Measurements from ENCODE around the gene CCL15.
"Not testable (repeated sequence)": the region's sequence is repeated elsewhere in the genome, so short reads cannot be mapped to it uniquely, and the experiment has no call there.

Gene CCL15

DNA sequence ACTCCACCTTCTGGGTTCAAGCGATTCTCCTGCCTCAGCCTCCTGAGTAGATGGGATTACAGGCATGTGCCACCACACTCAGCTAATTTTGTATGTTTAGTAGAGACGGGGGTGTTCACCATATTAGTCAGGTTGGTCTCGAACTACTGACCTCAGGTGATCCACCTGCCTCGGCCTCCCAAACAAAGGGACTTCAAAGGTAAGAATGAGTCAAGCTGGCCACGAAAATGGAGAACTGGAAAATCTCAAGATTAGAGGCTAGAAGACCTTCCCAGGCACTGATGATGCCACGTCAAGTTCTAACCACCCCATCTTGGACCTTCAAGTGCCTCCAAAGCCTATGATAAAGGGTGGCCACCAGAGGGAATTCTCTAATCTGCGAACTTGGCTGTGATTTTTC is 1.3 kb upstream of the CCL15 start:
- H3K36me3 Mint-ChIP-seq: no peaks in the 10 kb centered on the region
- no peak overlapping the region for H3K4me3 Mint-ChIP-seq
- no peak overlapping the region for H3K27ac Mint-ChIP-seq
- peaks cover 5% of the 10 kb centered on the region for H3K4me1 Mint-ChIP-seq
- peaks cover 6% of the 10 kb centered on the region for H3K27me3 Mint-ChIP-seq
- H3K9me3 Mint-ChIP-seq: no peaks in the 10 kb centered on the region

DNA sequence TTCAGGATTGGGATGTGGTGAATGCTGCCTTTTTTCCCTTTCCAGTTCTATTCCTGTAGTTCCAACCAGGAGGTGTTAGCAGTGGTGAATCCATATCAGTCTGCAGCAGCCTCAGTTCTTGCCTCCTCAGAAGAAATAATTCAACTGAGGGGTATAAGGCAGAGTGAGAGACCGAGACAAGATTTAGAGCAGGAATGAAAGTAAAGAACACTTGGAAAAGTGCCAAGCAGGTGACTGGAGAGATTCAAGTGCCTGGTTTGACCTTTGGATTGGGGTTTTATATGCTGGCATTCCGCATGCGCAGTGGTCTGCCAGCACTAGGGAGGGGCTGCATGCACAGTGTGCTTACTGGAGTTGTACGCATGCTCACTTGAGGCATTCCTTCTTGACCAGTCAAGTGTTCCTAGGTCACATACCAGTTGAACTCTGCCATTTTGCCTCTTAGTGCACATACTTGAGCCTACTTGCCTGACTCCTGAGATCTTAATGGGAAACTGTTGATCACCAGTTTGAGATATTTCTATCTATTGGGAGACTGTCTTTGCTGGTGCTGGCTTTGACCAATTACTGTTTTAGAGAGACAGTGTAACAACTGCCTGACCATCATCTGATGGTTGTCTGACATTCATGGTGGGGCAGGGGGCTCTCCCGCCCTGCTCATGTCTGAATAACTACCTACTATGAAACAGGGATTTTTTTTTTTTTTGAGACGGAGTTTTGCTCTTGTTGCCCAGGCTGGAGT is 680 bp upstream of the CCL15 start:
- no peak overlapping the region for H3K4me3 Mint-ChIP-seq
- H3K27me3 Mint-ChIP-seq: peaks cover 6% of the 10 kb centered on the region
- H3K4me1 Mint-ChIP-seq: peaks cover 5% of the 10 kb centered on the region

DNA sequence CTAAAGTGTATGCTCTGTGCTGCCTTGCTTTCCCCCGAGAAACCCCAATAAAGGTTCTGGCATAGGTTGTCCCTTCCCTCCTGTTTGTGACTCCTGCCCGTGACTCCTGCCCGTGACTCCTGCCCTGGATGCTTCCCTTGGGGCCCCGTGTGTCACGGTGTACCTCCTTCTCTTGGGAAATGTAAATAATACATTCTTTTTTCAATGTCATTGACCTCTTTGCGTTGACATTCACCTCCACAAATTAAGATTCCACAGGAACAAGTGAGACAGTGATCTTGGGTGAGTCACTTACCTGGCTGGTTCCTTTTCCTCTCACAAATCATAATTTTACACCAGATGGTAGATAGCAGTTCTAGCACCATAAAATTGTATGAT is 632 bp downstream of the CCL15 start:
- Mint-ChIP-seq H3K9me3 (no peaks in the 10 kb centered on the region), H3K4me3 (no peak overlapping the region), H3K27me3 (peaks cover 6% of the 10 kb centered on the region), H3K4me1 (peaks cover 5% of the 10 kb centered on the region), H3K36me3 (no peaks in the 10 kb centered on the region), H3K27ac (no peak overlapping the region)

More for the DNA sequence above, 680 bp upstream of the CCL15 start:
- Mint-ChIP-seq H3K27ac (no peak overlapping the region), H3K36me3 (no peaks in the 10 kb centered on the region), H3K9me3 (no peaks in the 10 kb centered on the region)

DNA sequence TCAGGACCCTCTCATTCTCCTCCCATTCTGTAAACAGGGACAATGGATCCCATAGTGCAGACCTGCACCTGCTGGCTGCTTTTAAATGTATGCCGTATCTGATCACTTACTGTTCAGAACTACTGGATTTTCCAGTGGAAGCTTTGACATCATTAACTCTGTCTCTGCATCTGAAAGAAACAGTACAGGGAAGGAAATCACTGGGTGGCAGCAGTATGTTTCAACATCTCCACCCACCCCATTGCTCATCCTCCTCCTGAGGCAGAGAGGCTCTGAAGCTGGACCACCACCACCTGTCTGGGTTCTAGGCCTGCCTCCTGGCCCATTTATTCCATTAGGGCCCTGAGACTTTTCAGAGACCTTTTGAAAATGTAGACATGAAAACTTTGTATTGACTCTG is 2.6 kb downstream of the CCL15 start:
- peaks cover 9% of the 10 kb centered on the region for H3K27me3 Mint-ChIP-seq
- no peaks in the 10 kb centered on the region for H3K9me3 Mint-ChIP-seq
- no peaks in the 10 kb centered on the region for H3K36me3 Mint-ChIP-seq
- H3K4me1 Mint-ChIP-seq: no peaks in the 10 kb centered on the region
- no peak overlapping the region for H3K4me3 Mint-ChIP-seq
- no peak overlapping the region for H3K27ac Mint-ChIP-seq

DNA sequence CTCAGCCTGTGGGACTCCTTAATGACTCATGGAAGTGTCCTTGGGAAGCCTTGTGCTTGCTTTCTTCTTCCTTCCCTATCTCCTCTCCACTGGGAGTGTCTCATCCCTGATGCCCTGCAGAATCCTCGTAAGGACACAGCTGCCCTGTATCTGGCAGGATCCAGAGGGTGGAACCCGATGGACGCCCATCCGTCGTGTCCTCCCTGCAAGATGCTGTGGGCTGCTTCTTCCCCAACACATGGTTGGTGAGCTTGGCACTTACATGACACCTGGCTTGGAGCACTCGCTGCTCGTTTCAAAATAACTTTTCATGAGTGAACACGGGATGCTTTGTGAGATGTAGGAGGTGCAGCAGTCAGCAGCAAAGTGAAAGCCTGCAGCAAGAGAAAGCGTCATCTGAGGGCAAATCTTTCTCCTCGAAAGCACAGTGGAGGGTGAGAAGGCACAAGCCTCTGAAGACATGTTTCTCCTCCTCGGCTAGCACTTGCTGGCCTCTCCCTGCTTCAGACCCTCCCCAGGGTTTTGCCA is 3.3 kb downstream of the CCL15 start:
- Mint-ChIP-seq H3K27me3 (peaks cover 7% of the 10 kb centered on the region), H3K4me3 (no peak overlapping the region), H3K9me3 (no peaks in the 10 kb centered on the region), H3K27ac (no peak overlapping the region), H3K4me1 (no peaks in the 10 kb centered on the region), H3K36me3 (no peaks in the 10 kb centered on the region)

DNA sequence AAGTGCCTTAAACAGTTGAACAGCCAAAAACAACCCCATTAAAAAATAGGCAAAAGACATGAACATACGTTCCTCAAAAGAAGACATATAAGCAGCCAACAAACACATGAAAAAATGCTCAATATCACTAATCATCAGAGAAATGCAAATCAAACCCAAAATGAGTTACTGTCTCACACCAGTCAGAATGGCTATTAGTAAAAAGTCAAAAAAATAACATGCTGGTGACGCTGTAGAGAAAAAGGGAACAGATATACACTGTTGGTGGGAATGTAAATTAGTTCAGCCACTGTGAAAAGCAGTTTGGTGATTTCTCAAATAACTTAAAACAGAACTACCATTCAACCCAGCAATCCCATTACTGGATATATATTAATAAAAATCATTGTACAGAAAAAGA is 6.0 kb downstream of the CCL15 start:
- peaks cover 12% of the 10 kb centered on the region for H3K27me3 Mint-ChIP-seq
- H3K27ac Mint-ChIP-seq, H3K4me3 Mint-ChIP-seq, H3K36me3 Mint-ChIP-seq, H3K9me3 Mint-ChIP-seq, H3K4me1 Mint-ChIP-seq: not testable (repeated sequence)

DNA sequence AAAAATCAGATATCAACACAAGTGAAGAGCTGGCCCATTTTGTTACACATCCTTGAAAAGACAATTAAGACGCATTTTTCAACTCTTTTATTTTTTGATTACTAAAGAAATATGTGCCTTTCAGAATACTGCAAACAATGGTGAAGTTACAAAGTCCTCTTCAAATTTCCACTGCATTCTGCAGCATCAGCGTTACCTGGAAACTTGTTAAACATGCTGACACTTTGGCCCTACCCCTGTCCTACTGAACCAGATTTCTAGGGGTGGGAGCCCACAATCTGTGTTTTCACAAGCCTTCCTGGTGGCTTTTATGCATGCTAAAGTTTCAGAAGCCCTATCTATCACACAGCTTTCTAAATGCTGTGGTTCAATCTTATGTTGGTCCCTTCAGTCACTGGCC is 10.3 kb downstream of the CCL15 start:
- H3K4me3 Mint-ChIP-seq: no peak overlapping the region
- H3K27ac Mint-ChIP-seq: no peak overlapping the region
- no peaks in the 10 kb centered on the region for H3K36me3 Mint-ChIP-seq
- no peaks in the 10 kb centered on the region for H3K4me1 Mint-ChIP-seq
- H3K27me3 Mint-ChIP-seq: peaks cover 12% of the 10 kb centered on the region
- H3K9me3 Mint-ChIP-seq: peaks cover 10% of the 10 kb centered on the region

DNA sequence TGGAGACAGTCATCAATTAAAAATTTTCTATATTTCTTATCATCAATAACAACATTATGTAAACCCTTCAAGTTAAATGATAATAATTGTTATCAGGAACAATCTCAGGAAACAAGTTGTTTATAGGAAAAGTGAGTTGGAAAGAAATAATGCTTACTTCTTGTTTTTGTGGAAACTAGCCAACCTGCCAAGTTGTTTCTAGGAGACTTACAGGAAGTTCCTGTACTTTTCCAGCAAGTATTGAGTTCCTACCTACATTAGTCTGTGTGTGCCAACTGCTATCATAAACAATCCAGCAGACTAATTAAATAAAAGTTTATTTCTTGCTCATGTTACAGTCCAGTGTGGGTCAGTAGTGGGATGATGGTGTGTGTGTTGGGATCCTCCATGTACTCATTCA is 13.2 kb downstream of the CCL15 start:
- H3K27me3 Mint-ChIP-seq: peaks cover 9% of the 10 kb centered on the region
- no peak overlapping the region for H3K27ac Mint-ChIP-seq
- no peaks in the 10 kb centered on the region for H3K4me1 Mint-ChIP-seq
- no peak overlapping the region for H3K4me3 Mint-ChIP-seq
- H3K36me3 Mint-ChIP-seq: no peaks in the 10 kb centered on the region
- H3K9me3 Mint-ChIP-seq: peaks cover 10% of the 10 kb centered on the region

DNA sequence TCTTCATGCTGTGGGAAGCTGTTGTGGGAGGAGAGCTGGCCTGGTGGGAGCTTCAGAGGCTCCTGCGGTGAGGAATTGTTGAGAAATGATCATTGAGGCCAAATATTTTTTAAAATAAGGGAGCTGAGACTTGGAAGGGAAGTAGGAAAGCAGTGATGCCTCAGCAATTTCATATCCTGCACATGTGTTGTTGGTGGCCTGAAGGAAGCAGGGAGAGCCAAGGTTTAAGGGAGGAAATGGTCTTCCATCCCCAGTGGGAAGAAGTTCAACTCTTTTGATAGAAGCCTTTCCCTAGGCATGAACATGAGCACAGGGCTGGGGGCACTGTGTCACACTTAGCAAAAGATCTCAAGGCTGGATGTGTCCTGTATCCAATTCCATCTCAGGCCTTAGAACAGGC is 14.7 kb downstream of the CCL15 start, which contains the start of gene CCL14:
Gene CCL14, minus strand, starts transcription at position 87 of the 400 bp plus-strand sequence. Its CDS starts 80 bp downstream, at position 7.
- Mint-ChIP-seq H3K4me3 (no peak within 1 kb of the TSS), H3K4me1 (no peaks in the 10 kb centered on the region), H3K36me3 (no peaks in the 10 kb centered on the region), H3K27me3 (peaks cover 2% of the 10 kb centered on the region), H3K9me3 (peaks cover 10% of the 10 kb centered on the region), H3K27ac (no peak within 1 kb of the TSS)

DNA sequence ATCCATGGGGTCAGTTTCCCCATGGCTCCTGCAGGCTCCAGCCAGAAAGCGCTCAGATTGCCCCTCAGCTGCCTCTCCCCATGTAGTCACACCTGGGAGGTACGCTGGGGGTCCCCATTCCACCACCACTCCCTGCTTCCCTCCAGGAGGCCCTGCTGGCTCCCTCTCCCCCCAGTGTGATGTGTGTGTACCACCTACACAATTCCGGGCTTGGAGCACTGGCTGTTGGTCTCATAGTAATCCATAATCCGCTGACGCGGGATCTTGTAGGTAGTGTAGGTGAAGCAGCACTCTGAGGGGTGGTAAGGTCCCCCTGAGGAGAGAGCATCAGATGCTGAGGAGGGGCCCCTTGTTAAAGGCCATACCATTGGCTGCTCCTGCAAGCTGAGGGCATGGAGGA is 17.2 kb downstream of the CCL15 start:
- H3K36me3 Mint-ChIP-seq: no peaks in the 10 kb centered on the region
- H3K9me3 Mint-ChIP-seq: peaks cover 5% of the 10 kb centered on the region
- H3K4me3 Mint-ChIP-seq: no peak overlapping the region
- no peak overlapping the region for H3K27ac Mint-ChIP-seq
- no peaks in the 10 kb centered on the region for H3K27me3 Mint-ChIP-seq
- H3K4me1 Mint-ChIP-seq: no peaks in the 10 kb centered on the region

DNA sequence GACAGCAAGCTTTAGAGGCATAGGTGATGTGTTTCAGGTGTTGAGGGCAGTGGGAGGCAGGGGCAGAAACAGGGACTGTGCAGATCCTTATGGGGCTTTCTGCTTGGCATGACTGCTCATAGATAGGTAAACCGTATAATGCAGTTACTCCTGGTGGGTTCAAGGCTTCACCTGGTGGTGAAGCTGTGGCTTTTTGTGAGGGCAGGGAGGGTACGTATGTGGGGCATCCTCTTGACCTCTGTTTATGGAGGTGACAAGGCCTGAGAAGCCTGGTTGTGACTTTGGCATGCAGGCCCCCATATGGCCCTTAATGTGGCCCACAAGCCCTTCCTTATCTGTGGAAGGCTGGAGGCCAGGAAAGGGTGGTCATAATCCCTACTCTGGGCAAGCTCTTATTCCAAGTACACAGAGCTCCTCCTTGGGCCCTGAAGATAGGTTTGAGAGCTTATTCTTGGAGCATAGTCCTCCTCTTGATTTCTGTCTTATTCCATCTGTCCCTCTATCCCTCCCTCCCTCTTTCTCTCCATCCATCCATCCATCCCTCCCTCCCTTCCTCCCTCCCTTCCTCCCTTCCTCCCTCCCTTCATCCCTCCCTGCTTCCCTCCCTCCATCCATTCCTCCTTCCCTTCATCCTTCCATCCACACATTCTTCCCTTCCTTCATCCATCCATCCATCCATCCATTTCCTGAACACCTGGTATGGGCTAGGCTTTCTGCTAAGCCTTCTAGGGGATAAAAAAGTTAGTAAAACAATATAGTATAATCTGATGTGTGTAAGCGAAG is 18.8 kb downstream of the CCL15 start:
- Mint-ChIP-seq H3K27me3 (peaks cover 2% of the 10 kb centered on the region), H3K4me1 (no peaks in the 10 kb centered on the region), H3K27ac (no peak overlapping the region), H3K9me3 (no peaks in the 10 kb centered on the region), H3K4me3 (no peak overlapping the region), H3K36me3 (no peaks in the 10 kb centered on the region)

DNA sequence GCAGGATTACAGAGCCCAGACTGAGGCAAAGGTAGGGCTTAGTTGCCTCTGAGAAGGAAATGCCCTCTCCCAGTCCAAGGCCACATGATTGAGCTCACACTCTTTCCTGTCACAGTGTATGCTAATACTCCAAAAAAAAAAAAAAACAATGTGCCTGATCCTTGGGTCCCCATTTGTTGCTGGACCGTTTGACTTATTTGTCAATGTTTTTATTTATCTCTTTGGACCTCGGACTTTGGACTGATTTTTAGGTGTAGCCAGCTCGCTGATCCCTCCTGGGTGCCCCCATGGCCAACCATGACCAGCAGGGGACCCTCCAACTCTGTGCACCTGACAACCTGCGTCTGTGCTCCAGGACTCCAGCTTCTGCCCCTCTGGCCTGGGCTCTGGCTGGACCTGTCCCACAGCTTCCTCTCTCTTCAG is 19.4 kb downstream of the CCL15 start:
- H3K9me3 Mint-ChIP-seq: no peaks in the 10 kb centered on the region
- H3K4me1 Mint-ChIP-seq: no peaks in the 10 kb centered on the region
- no peak overlapping the region for H3K27ac Mint-ChIP-seq

DNA sequence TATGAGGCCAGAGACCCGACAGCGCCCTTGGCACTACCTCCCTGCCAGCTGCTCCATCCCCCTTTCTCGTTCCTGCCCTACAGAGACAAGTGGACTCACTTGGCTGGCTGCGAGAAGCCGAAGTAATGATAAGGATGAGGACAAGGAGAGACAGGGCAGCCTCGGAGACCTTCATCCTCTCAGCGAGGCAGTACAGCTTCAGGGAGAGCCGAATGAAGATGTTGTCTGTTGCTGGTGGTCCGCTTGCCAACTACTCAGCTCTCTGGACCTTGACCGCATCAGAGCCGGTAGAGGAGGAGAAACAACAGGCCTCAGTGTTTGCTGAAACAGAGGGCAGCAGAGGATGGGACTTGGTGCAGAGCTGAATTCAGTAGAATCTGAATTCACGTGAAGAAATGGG is 20.1 kb downstream of the CCL15 start, which contains the start of gene CCL16:
Gene CCL16, minus strand, starts transcription at position 252 of the 400 bp plus-strand sequence. Its CDS starts 77 bp downstream, at position 175.
- no peaks in the 10 kb centered on the region for H3K4me1 Mint-ChIP-seq
- H3K4me3 Mint-ChIP-seq: no peak within 1 kb of the TSS
- no peaks in the 10 kb centered on the region for H3K9me3 Mint-ChIP-seq
- no peak within 1 kb of the TSS for H3K27ac Mint-ChIP-seq
- peaks cover 4% of the 10 kb centered on the region for H3K27me3 Mint-ChIP-seq
- H3K36me3 Mint-ChIP-seq: no peaks in the 10 kb centered on the region

More for the DNA sequence above, 19.4 kb downstream of the CCL15 start:
- Mint-ChIP-seq H3K27me3 (peaks cover 2% of the 10 kb centered on the region), H3K4me3 (no peak overlapping the region), H3K36me3 (no peaks in the 10 kb centered on the region)

DNA sequence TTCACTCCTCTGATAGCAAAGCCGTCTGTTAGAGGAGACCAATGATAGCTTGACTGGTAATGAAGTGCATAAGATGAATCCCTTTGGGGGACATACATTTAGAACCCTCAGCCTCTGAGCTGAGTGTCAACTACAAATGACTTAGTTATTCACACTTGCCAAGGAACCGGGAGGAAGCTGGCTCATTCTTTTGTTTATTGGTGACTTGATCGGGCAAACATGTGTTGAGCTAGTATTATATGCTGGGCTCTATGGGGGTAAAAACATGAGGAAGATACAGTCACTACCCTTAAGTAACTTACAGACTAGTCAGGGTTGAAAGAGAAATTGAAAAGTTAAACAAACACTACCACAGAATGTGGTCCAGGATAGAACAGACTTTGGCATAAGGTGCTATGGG is 23.0 kb downstream of the CCL15 start:
- Mint-ChIP-seq H3K9me3 (no peaks in the 10 kb centered on the region), H3K36me3 (no peaks in the 10 kb centered on the region), H3K27ac (no peak overlapping the region), H3K4me1 (no peaks in the 10 kb centered on the region), H3K4me3 (no peak overlapping the region), H3K27me3 (peaks cover 4% of the 10 kb centered on the region)

DNA sequence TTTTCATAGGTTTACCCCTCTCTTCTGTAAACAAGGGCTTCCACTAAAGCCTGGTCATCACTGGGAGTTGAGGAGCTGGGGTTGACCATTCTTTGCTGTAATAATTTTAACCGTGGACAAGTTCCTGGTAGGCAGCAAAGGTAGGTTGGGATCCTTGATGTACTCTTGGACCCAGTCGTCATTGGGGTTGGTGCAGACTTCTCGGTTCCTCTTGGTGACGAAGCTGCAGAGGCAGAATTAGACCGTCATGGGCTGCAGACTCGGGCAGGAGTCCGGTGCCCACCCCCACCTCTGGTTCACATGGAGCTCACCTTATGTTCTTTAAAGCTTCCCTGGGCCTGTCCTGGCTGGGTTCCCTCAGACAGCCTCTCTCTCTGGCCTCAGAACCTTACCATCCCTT is 23.8 kb downstream of the CCL15 start:
- Mint-ChIP-seq H3K27ac (no peak overlapping the region), H3K4me3 (no peak overlapping the region), H3K9me3 (no peaks in the 10 kb centered on the region), H3K4me1 (no peaks in the 10 kb centered on the region), H3K27me3 (peaks cover 4% of the 10 kb centered on the region), H3K36me3 (no peaks in the 10 kb centered on the region)

Measured in activated naive CD4-positive, alpha-beta T cell treated with anti-CD3 and anti-CD28 coated beads, Interleukin-2, amount 50 U/mL, for 24 hours (primary cell).